NB4 (cell line): Measurements from ENCODE around the gene VWCE.

Source experiments
- DNase-seq: peaks from one replicate; pipeline ENCODE4 v3.0.0; 2010; ENCODE audit warnings: low read depth
- H3K4me3 ChIP-seq: one replicate; pipeline ENCODE4 v1.5.1; 2011; ENCODE audit warnings: mild to moderate bottlenecking, low read depth, low read length, moderate library complexity
- CTCF ChIP-seq: IDR thresholded peaks from one replicate; pipeline ENCODE4 v1.5.1; 2012; ENCODE audit warnings: low read depth, low read length
- MAX ChIP-seq: IDR thresholded peaks from 2 replicates; pipeline ENCODE4 v1.6.1; 2011; ENCODE audit warnings: low read depth, low read length
- MYC ChIP-seq: IDR thresholded peaks from 2 replicates; pipeline ENCODE4 v1.6.1; 2011; ENCODE audit warnings: low read depth, low read length
- POLR2A ChIP-seq: IDR thresholded peaks from 2 replicates; pipeline ENCODE4 v1.6.1; 2011; ENCODE audit warnings: mild to moderate bottlenecking; ENCODE audit not compliant: insufficient read length; ENCODE audit errors: extremely low read depth

The VWCE gene

GRCh38 chr11:61340979-61341378, 45.9 kb upstream of the VWCE start:
- no peak for TF ChIP-seq POLR2A
- no peak for TF ChIP-seq MAX
- TF ChIP-seq MYC = no peak
- no peak for TF ChIP-seq CTCF
- DNase-seq = no peak
- no peak overlapping the region for H3K4me3 ChIP-seq

GRCh38 chr11:61339490-61339878, 44.4 kb upstream of the VWCE start:
- DNase-seq = no peak
- H3K4me3 ChIP-seq = no peak overlapping the region
- no peak for TF ChIP-seq CTCF
- no peak for TF ChIP-seq POLR2A
- TF ChIP-seq MAX = no peak
- TF ChIP-seq MYC = no peak

GRCh38 chr11:61338783-61339489, 43.8 kb upstream of the VWCE start:
- TF ChIP-seq MYC = no peak
- no peak for TF ChIP-seq MAX
- no peak for TF ChIP-seq CTCF
- TF ChIP-seq POLR2A = no peak
- DNase-seq = no peak
- no peak overlapping the region for H3K4me3 ChIP-seq

GRCh38 chr11:61337706-61338470, 42.8 kb upstream of the VWCE start:
- DNase-seq = no peak
- TF ChIP-seq MYC (no peak), MAX (no peak), POLR2A (no peak), CTCF (no peak)
- no peak overlapping the region for H3K4me3 ChIP-seq

- no peak overlapping the region for H3K4me3 ChIP-seq
- peak; percentile 98 for TF ChIP-seq CTCF
- TF ChIP-seq POLR2A = no peak
- peak; percentile 74 for TF ChIP-seq MAX
- peak; percentile 70; the same call in 1 of the 2 replicates for TF ChIP-seq MYC
- DNase-seq = peak; percentile 88
These were observed 41.2 kb upstream of the VWCE start for GRCh38 chr11:61336171-61336935.
